Suprapubic skin (tissue), 4 donors: ENCODE data around the gene MDP1. TPM values are rescaled to one million over a fixed set of nuclear protein-coding genes. Genes with fewer than 3 reads are reported as not detected.

Source experiments
- DNase-seq, 2 donors: peaks; one replicate each; pipeline ENCODE4 v3.0.0-alpha.2; 2019; ENCODE audit warnings: low spot score in 2 of 2
- H3K27ac ChIP-seq: fragments of 200-600 bp; sonication (generic); one replicate; pipeline ENCODE4 v1.5.1; 2019
- H3K27me3 ChIP-seq: fragments of 200-600 bp; sonication (generic); one replicate; pipeline ENCODE4 v1.5.1; 2019
- H3K36me3 ChIP-seq: fragments of 200-600 bp; sonication (generic); one replicate; pipeline ENCODE4 v1.5.1; 2019
- H3K4me1 ChIP-seq: fragments of 200-600 bp; sonication (generic); one replicate; pipeline ENCODE4 v1.5.1; 2019
- H3K4me3 ChIP-seq: fragments of 200-600 bp; sonication (generic); one replicate; pipeline ENCODE4 v1.5.1; 2019; ENCODE audit warnings: mild to moderate bottlenecking
- H3K9me3 ChIP-seq: fragments of 200-600 bp; sonication (generic); one replicate; pipeline ENCODE4 v1.5.1; 2019
- CTCF ChIP-seq, 2 donors: fragments of 200-600 bp in 1 of 2; fragments of 450-650 bp in 1 of 2; sonication (generic) in 1 of 2; IDR thresholded peaks; one replicate each; pipeline ENCODE4 v1.5.1; 2016 to 2019; ENCODE audit warnings: antibody characterized with exemption in 2 of 2, mild to moderate bottlenecking in 1 of 2, moderate library complexity in 1 of 2
- EP300 ChIP-seq: sonication (generic); formaldehyde crosslinking; IDR thresholded peaks from one replicate; pipeline ENCODE4 v1.6.1; 2017; ENCODE audit warnings: antibody characterized with exemption
- POLR2A ChIP-seq, 2 donors: fragments of 450-650 bp; IDR thresholded peaks; one replicate each; pipeline ENCODE4 v1.6.1; 2017; ENCODE audit warnings: antibody characterized with exemption in 2 of 2, mild to moderate bottlenecking in 2 of 2, moderate library complexity in 2 of 2
- POLR2AphosphoS5 ChIP-seq, 3 donors: sonication (generic); formaldehyde crosslinking; IDR thresholded peaks; one replicate each; pipeline ENCODE4 v1.6.1; 2017; ENCODE audit warnings: antibody characterized with exemption in 3 of 3
- WGBS: methylation state at CpG from one replicate; pipeline ENCODE4 v1.1.5; 2018; 5-methylcytosine and 5-hydroxymethylcytosine counted together
- total RNA-seq, 4 donors: library from RNA; depleted of rRNA; stranded (reverse); fragments of >200 nt; gene quantifications; one replicate each; pipeline ENCODE4 v1.1.0, GENCODE V29; 2016

Gene MDP1
- total RNA-seq, 4 donors from 2014 or later = 10.9 to 18.2 (median 11.5) TPM

GRCh38 chr14:24198814-24199524 lies 16.9 kb downstream of the MDP1 start:
- no peaks in the 10 kb centered on the region for H3K9me3 ChIP-seq
- WGBS = 80% methylated on average over 7 of the region's 7 CpGs
- TF ChIP-seq POLR2AphosphoS5 (IDR thresholded peaks at IDR 0.05) (no peak), CTCF (IDR thresholded peaks at IDR 0.05) (no peak), POLR2A (IDR thresholded peaks at IDR 0.05) (no peak), EP300 (no peak)
- H3K27me3 ChIP-seq = no peaks in the 10 kb centered on the region
- peaks cover 37% of the 10 kb centered on the region for H3K4me1 ChIP-seq
- H3K36me3 ChIP-seq = peaks cover 26% of the 10 kb centered on the region
- H3K27ac ChIP-seq = no peak overlapping the region
- H3K4me3 ChIP-seq = no peak overlapping the region
- no peak for DNase-seq

- H3K27ac ChIP-seq = no peak overlapping the region
- no peak for DNase-seq
- TF ChIP-seq EP300 = no peak
- TF ChIP-seq CTCF (IDR thresholded peaks at IDR 0.05) = no peak
- no peak for TF ChIP-seq POLR2AphosphoS5 (IDR thresholded peaks at IDR 0.05)
- no peak for TF ChIP-seq POLR2A (IDR thresholded peaks at IDR 0.05)
Observed at GRCh38 chr14:24197056-24197450, 18.8 kb downstream of the MDP1 start.

GRCh38 chr14:24196071-24197055 lies 19.5 kb downstream of the MDP1 start:
- H3K27ac ChIP-seq = peak overlapping the region; percentile 97
- H3K4me1 ChIP-seq = peaks cover 47% of the 10 kb centered on the region
- peaks cover 21% of the 10 kb centered on the region for H3K36me3 ChIP-seq
- H3K9me3 ChIP-seq = no peaks in the 10 kb centered on the region
- 40% methylated on average over 28 of the region's 33 CpGs for WGBS
- no peak for DNase-seq
- peak overlapping the region; percentile 99 for H3K4me3 ChIP-seq
- TF ChIP-seq POLR2A (IDR thresholded peaks at IDR 0.05) = no peak
- no peak for TF ChIP-seq POLR2AphosphoS5 (IDR thresholded peaks at IDR 0.05)
- TF ChIP-seq CTCF (IDR thresholded peaks at IDR 0.05) = no peak
- TF ChIP-seq EP300 = no peak
- no peaks in the 10 kb centered on the region for H3K27me3 ChIP-seq

More at GRCh38 chr14:24197056-24197450, 18.8 kb downstream of the MDP1 start:
- Histone ChIP-seq H3K4me3 (peak overlapping the region; percentile 99), H3K36me3 (peaks cover 20% of the 10 kb centered on the region), H3K27me3 (no peaks in the 10 kb centered on the region), H3K9me3 (no peaks in the 10 kb centered on the region), H3K4me1 (peaks cover 47% of the 10 kb centered on the region)
- WGBS = 90% methylated on average over 2 of the region's 2 CpGs

- H3K27ac ChIP-seq = peak within 1 kb of the TSS; percentile 97
- H3K36me3 ChIP-seq = peaks cover 23% of the 10 kb centered on the region
- H3K27me3 ChIP-seq = no peaks in the 10 kb centered on the region
- no peaks in the 10 kb centered on the region for H3K9me3 ChIP-seq
- H3K4me3 ChIP-seq = peak within 1 kb of the TSS; percentile 99
- peaks cover 47% of the 10 kb centered on the region for H3K4me1 ChIP-seq
- DNase-seq = peak; percentile 92 to 94
- 1% methylated on average over 10 of the region's 89 CpGs for WGBS
- peak; percentile 75 to 93 (median 81) for TF ChIP-seq POLR2AphosphoS5 (IDR thresholded peaks at IDR 0.05)
- TF ChIP-seq CTCF (IDR thresholded peaks at IDR 0.05) = no peak
- peak; percentile 40 to 48 for TF ChIP-seq POLR2A (IDR thresholded peaks at IDR 0.05)
- TF ChIP-seq EP300 = no peak
Observed at GRCh38 chr14:24195186-24196070, 20.4 kb downstream of the MDP1 start, which contains the start of gene TM9SF1. Gene TM9SF1 (minus strand): TSS chr14:24195441. CDS start chr14:24195019, 422 bp downstream.
